Liver (tissue), 9 donors: ENCODE results near the gene GLI1. TPM values are rescaled to one million over a fixed set of nuclear protein-coding genes. Genes with fewer than 3 reads are reported as not detected.

Source experiments
- DNase-seq: peaks from one replicate; pipeline ENCODE4 v3.0.0-alpha.2; 2017; ENCODE audit warnings: low spot score
- H3K27ac ChIP-seq, 2 donors: one replicate each; pipeline ENCODE4 v1.7.0; 2013; ENCODE audit warnings: inconsistent platforms in 2 of 2, low read length in 2 of 2, control low read depth in 1 of 2, low read depth in 1 of 2, mild to moderate bottlenecking in 1 of 2
- H3K27me3 ChIP-seq, 4 donors: one replicate each; pipeline versions ENCODE4 v1.6.1 to v1.7.0; 2013; ENCODE audit warnings: low read length in 3 of 4, inconsistent platforms in 1 of 4, mild to moderate bottlenecking in 1 of 4, moderate library complexity in 1 of 4; ENCODE audit not compliant: control insufficient read depth in 4 of 4, insufficient read depth in 4 of 4
- H3K36me3 ChIP-seq, 4 donors: one replicate each; pipeline versions ENCODE4 v1.6.1 to v1.7.0; 2013; ENCODE audit warnings: low read length in 3 of 4, mild to moderate bottlenecking in 3 of 4, low read depth in 1 of 4, moderate library complexity in 1 of 4; ENCODE audit not compliant: control insufficient read depth in 4 of 4, insufficient read depth in 3 of 4
- H3K4me1 ChIP-seq, 4 donors: one replicate each; pipeline versions ENCODE4 v1.6.1 to v1.7.0; 2013; ENCODE audit warnings: low read length in 3 of 4, mild to moderate bottlenecking in 3 of 4, moderate library complexity in 1 of 4; ENCODE audit not compliant: control insufficient read depth in 4 of 4, insufficient read depth in 4 of 4
- H3K4me3 ChIP-seq, 3 donors: one replicate each; pipeline versions ENCODE4 v1.6.1 to v1.7.0; 2013; ENCODE audit warnings: low read length in 3 of 3, control low read depth in 1 of 3, low read depth in 1 of 3, mild to moderate bottlenecking in 1 of 3
- H3K9ac ChIP-seq, 2 donors: one replicate each; pipeline ENCODE4 v1.7.0; 2013; ENCODE audit warnings: low read length in 2 of 2, mild to moderate bottlenecking in 2 of 2, moderate library complexity in 2 of 2, control low read depth in 1 of 2, low read depth in 1 of 2
- H3K9me3 ChIP-seq, 4 donors: one replicate each; pipeline versions ENCODE4 v1.6.1 to v1.7.0; 2013; ENCODE audit warnings: low read length in 3 of 4; ENCODE audit not compliant: control insufficient read depth in 4 of 4
- CTCF ChIP-seq: fragments of 150-350 bp; IDR thresholded peaks from 2 replicates; pipeline ENCODE4 v1.5.1; 2017; ENCODE audit warnings: improper control_type of control experiment, low read depth, low read length; ENCODE audit not compliant: missing input control
- FOXA2 ChIP-seq: IDR thresholded peaks from 2 replicates; pipeline ENCODE4 v1.6.1; 2016; ENCODE audit warnings: antibody characterized with exemption
- GABPA ChIP-seq, 2 donors: IDR thresholded peaks in 1 of 2; conservative IDR thresholded peaks in 1 of 2; 2 replicates each; pipeline ENCODE4 v1.6.1; 2016; ENCODE audit warnings: antibody characterized with exemption in 2 of 2, mild to moderate bottlenecking in 1 of 2, moderate library complexity in 1 of 2
- JUND ChIP-seq, 2 donors: IDR thresholded peaks; 2 replicates each; pipeline ENCODE4 v1.6.1; 2016; ENCODE audit warnings: antibody characterized with exemption in 2 of 2
- MAX ChIP-seq: IDR thresholded peaks from 2 replicates; pipeline ENCODE4 v1.6.1; 2016; ENCODE audit warnings: antibody characterized with exemption
- NR2F2 ChIP-seq: IDR thresholded peaks from 2 replicates; pipeline ENCODE4 v1.6.1; 2016; ENCODE audit warnings: antibody characterized with exemption
- RAD21 ChIP-seq, 2 donors: IDR thresholded peaks; 2 replicates each; pipeline ENCODE4 v1.6.1; 2016; ENCODE audit warnings: antibody characterized with exemption in 2 of 2, mild to moderate bottlenecking in 2 of 2
- RXRA ChIP-seq, 2 donors: IDR thresholded peaks; 2 replicates each; pipeline ENCODE4 v1.6.1; 2017 to 2018; ENCODE audit warnings: antibody characterized with exemption in 2 of 2, mild to moderate bottlenecking in 1 of 2
- SP1 ChIP-seq: IDR thresholded peaks from 2 replicates; pipeline ENCODE4 v1.6.1; 2018; ENCODE audit warnings: antibody characterized with exemption, mild to moderate bottlenecking
- TAF1 ChIP-seq: conservative IDR thresholded peaks from 2 replicates; pipeline ENCODE4 v1.6.1; 2016; ENCODE audit warnings: antibody characterized with exemption, mild to moderate bottlenecking
- YY1 ChIP-seq: IDR thresholded peaks from 2 replicates; pipeline ENCODE4 v1.6.1; 2016; ENCODE audit warnings: antibody characterized with exemption, mild to moderate bottlenecking
- ZBTB33 ChIP-seq: IDR thresholded peaks from 2 replicates; pipeline ENCODE4 v1.6.1; 2016; ENCODE audit warnings: antibody characterized with exemption
- WGBS: extraction: QIAGEN DNeasy Blood & Tissue Kit; methylation state at CpG from one replicate; pipeline ENCODE4 v1.1.7; 2013; 5-methylcytosine and 5-hydroxymethylcytosine counted together
- polyA plus RNA-seq, 2 donors: library from polyadenylated mRNA; stranded (reverse) in 1 of 2; unstranded in 1 of 2; fragments of 200-250 nt in 1 of 2; fragments of >200 nt in 1 of 2; fragmentation: Nextera tagmentation in 1 of 2; extraction: Ambion mirVana in 1 of 2; gene quantifications; one replicate each; pipeline versions ENCODE4 v1.2.1 to v1.2.3, GENCODE V29; 2013 to 2015
- total RNA-seq, 2 donors: library from RNA; depleted of rRNA; stranded (reverse); fragments of >200 nt; gene quantifications; one replicate each; pipeline ENCODE4 v1.2.3, GENCODE V29; 2014
- TF ChIP-seq, protein P1 (sequence below): IDR thresholded peaks from 2 replicates; pipeline ENCODE4 v1.6.1; 2016; ENCODE audit warnings: antibody characterized with exemption
- TF ChIP-seq, protein P2 (sequence below): IDR thresholded peaks from 2 replicates; pipeline ENCODE4 v1.6.1; 2016; ENCODE audit warnings: antibody characterized with exemption, mild to moderate bottlenecking
- donor health status: healthy.
- donor health status: healthy.
- donor health status: healthy.
- donor health status: healthy.
- donor health status: healthy.

The GLI1 gene
- total and polyA plus RNA-seq, 4 donors = 0.09 to 0.44 (median 0.24) TPM

GRCh38 chr12:57496822-57497221 lies 37.2 kb downstream of the GLI1 start:
- Histone ChIP-seq H3K9ac (no peak overlapping the region), H3K4me1 (no peaks in the 10 kb centered on the region), H3K27ac (no peak overlapping the region), H3K27me3 (no peaks in the 10 kb centered on the region), H3K4me3 (no peak overlapping the region), H3K9me3 (no peaks in the 10 kb centered on the region), H3K36me3 (peaks cover 16 to 45% (median 27%) of the 10 kb centered on the region in 4 donors)
- TF ChIP-seq, protein P1, sequence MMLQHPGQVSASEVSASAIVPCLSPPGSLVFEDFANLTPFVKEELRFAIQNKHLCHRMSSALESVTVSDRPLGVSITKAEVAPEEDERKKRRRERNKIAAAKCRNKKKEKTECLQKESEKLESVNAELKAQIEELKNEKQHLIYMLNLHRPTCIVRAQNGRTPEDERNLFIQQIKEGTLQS = no peak
- TF ChIP-seq CTCF = no peak
- TF ChIP-seq SP1 = no peak
- no peak for TF ChIP-seq FOXA2
- TF ChIP-seq TAF1 = no peak
- TF ChIP-seq RXRA (IDR thresholded peaks at IDR 0.05) = no peak
- no peak for TF ChIP-seq NR2F2
- no peak for DNase-seq

DNA sequence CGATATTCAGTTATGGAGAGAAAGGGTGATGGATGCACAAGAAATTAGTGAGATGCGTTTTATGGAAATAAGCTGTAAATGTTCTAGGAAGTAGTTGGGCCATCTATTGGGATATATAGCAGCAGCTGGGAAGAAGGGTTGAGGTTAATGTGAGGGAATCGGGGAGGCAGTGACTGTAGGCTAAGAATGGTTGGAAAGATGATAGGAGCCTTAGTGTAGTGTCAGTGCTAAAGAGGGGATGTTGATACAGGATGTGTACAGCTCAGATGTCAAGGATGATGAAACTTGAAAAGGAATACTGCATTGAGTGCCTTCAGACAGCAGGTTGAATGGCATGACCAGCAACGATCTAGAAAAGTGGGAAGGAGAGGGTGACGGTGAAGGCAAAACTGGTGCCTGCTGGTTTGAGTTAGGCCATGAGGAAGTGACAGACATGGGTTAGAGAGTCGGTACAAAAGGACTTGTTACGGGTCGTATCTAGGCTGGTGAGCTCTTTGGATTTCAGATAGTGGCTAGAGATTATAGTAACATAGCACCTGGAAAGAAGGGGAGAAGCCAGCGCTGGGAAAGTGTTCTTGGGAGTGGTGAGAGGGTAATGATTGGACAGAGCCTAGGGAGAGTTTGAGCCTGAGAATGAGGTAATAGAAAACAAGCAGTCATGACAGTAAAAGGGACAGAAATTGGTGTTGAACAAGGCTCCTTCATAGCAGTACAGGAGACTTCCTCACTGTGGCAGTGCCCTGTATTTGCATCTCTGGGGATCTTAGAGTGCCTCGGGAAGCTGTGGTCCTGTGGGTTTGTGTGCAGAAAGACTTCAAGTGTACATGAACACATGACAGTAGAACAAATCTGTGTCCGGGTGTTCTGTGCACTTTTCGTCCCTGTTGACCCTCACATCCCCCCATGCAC lies 37.9 kb downstream of the GLI1 start:
- H3K36me3 ChIP-seq = peaks cover 16 to 50% (median 29%) of the 10 kb centered on the region in 4 donors
- DNase-seq = no peak
- no peak overlapping the region for H3K4me3 ChIP-seq
- 95% methylated on average over 12 of the region's 12 CpGs for whole genome bisulfite sequencing
- no peaks in the 10 kb centered on the region for H3K4me1 ChIP-seq
- H3K9me3 ChIP-seq = no peaks in the 10 kb centered on the region
- no peaks in the 10 kb centered on the region for H3K27me3 ChIP-seq
- TF ChIP-seq SP1 (no peak), MAX (no peak), JUND (IDR thresholded peaks at IDR 0.05) (no peak), ZBTB33 (no peak), FOXA2 (no peak), RAD21 (IDR thresholded peaks at IDR 0.05) (no peak), TAF1 (no peak), GABPA (IDR thresholded peaks at IDR 0.05 in 1 of 2, conservative IDR thresholded peaks at IDR 0.05 in 1 of 2) (no peak), YY1 (no peak)
- TF ChIP-seq, protein P2, sequence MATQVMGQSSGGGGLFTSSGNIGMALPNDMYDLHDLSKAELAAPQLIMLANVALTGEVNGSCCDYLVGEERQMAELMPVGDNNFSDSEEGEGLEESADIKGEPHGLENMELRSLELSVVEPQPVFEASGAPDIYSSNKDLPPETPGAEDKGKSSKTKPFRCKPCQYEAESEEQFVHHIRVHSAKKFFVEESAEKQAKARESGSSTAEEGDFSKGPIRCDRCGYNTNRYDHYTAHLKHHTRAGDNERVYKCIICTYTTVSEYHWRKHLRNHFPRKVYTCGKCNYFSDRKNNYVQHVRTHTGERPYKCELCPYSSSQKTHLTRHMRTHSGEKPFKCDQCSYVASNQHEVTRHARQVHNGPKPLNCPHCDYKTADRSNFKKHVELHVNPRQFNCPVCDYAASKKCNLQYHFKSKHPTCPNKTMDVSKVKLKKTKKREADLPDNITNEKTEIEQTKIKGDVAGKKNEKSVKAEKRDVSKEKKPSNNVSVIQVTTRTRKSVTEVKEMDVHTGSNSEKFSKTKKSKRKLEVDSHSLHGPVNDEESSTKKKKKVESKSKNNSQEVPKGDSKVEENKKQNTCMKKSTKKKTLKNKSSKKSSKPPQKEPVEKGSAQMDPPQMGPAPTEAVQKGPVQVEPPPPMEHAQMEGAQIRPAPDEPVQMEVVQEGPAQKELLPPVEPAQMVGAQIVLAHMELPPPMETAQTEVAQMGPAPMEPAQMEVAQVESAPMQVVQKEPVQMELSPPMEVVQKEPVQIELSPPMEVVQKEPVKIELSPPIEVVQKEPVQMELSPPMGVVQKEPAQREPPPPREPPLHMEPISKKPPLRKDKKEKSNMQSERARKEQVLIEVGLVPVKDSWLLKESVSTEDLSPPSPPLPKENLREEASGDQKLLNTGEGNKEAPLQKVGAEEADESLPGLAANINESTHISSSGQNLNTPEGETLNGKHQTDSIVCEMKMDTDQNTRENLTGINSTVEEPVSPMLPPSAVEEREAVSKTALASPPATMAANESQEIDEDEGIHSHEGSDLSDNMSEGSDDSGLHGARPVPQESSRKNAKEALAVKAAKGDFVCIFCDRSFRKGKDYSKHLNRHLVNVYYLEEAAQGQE = no peak
- TF ChIP-seq, protein P1 = no peak
- no peak overlapping the region for H3K27ac ChIP-seq
- no peak overlapping the region for H3K9ac ChIP-seq
